Thyroid gland (tissue), 4 donors: ENCODE results near the gene FBXL19. TPM values are rescaled to one million over a fixed set of nuclear protein-coding genes. Genes with fewer than 3 reads are reported as not detected.

Experiments
- DNase-seq, 2 donors: peaks; one replicate each; pipeline ENCODE4 v3.0.0-alpha.2; 2019
- H3K27ac ChIP-seq, 3 donors: fragments of 200-600 bp; sonication (generic); 1 replicate in 2 of 3; 2 replicates in 1 of 3; pipeline ENCODE4 v1.5.1; 2016 to 2019; ENCODE audit warnings: mild to moderate bottlenecking in 1 of 3, moderate library complexity in 1 of 3
- H3K27me3 ChIP-seq: fragments of 200-600 bp; sonication (generic); one replicate; pipeline ENCODE4 v1.5.1; 2019
- H3K36me3 ChIP-seq, 2 donors: fragments of 200-600 bp; sonication (generic); one replicate each; pipeline ENCODE4 v1.5.1; 2016 to 2019
- H3K4me1 ChIP-seq, 2 donors: fragments of 200-600 bp; sonication (generic); one replicate each; pipeline ENCODE4 v1.5.1; 2017 to 2019
- H3K4me3 ChIP-seq, 3 donors: fragments of 200-600 bp; sonication (generic); replicated peaks in 1 of 3; 1 replicate in 2 of 3; 2 replicates in 1 of 3; pipeline ENCODE4 v1.5.1; 2016; ENCODE audit warnings: mild to moderate bottlenecking in 1 of 3
- H3K9me3 ChIP-seq: fragments of 200-600 bp; sonication (generic); one replicate; pipeline ENCODE4 v1.5.1; 2017
- CTCF ChIP-seq, 6 experiments: fragments of 200-600 bp in 3 of 6; fragments of 450-650 bp in 3 of 6; sonication (generic) in 3 of 6; IDR thresholded peaks; one replicate each; pipeline ENCODE4 v1.5.1; 2016 to 2019; ENCODE audit warnings: antibody characterized with exemption in 6 of 6, mild to moderate bottlenecking in 2 of 6, inconsistent platforms in 1 of 6, moderate library complexity in 1 of 6
- POLR2A ChIP-seq, 2 donors: fragments of 450-650 bp; IDR thresholded peaks; one replicate each; pipeline ENCODE4 v1.6.1; 2017; ENCODE audit warnings: antibody characterized with exemption in 2 of 2, mild to moderate bottlenecking in 2 of 2, moderate library complexity in 1 of 2
- WGBS, 2 donors: methylation state at CpG; one replicate each; pipeline ENCODE4 v1.1.5; 2017; 5-methylcytosine and 5-hydroxymethylcytosine counted together
- intact Hi-C: fragments of 100-400 bp; cut with DNase I; formaldehyde crosslinking; loops from one replicate; pipeline ENCODE4 v1.15.1; 2023
- total RNA-seq, 4 donors: library from RNA; depleted of rRNA; stranded (reverse); fragments of >200 nt; gene quantifications; one replicate each; pipeline ENCODE4 v1.2.3, GENCODE V29; 2016

Gene FBXL19
- total RNA-seq, 4 donors from 2014 or later, result 11.7 to 24.0 (median 14.4) TPM

GRCh38 chr16:30989469-30990047, 66.2 kb downstream of the FBXL19 start:
- intact Hi-C loops, result loop anchor here (5.0 to 10.0 kb wide), 3 partner anchors 155 to 875 kb away; no protein-coding TSS in a partner anchor
- peaks cover 8 to 12% of the 10 kb centered on the region in 2 donors for H3K4me1 ChIP-seq

GRCh38 chr16:30990105-30990504, 66.7 kb downstream of the FBXL19 start:
- DNase-seq, result no peak
- Histone ChIP-seq H3K27ac (no peak overlapping the region), H3K4me1 (peaks cover 7 to 12% of the 10 kb centered on the region in 2 donors), H3K9me3 (no peaks in the 10 kb centered on the region), H3K27me3 (no peaks in the 10 kb centered on the region), H3K36me3 (no peaks in the 10 kb centered on the region), H3K4me3 (no peak overlapping the region)
- intact Hi-C loops, result no loop called here
- TF ChIP-seq POLR2A (IDR thresholded peaks at IDR 0.05), result no peak
- TF ChIP-seq CTCF (IDR thresholded peaks at IDR 0.05), result no peak
- 70 to 75% methylated on average over 2 to 9 of the region's 12 CpGs for WGBS, 2 donors

More at GRCh38 chr16:30989469-30990047, 66.2 kb downstream of the FBXL19 start:
- H3K36me3 ChIP-seq, result no peaks in the 10 kb centered on the region
- H3K27me3 ChIP-seq, result no peaks in the 10 kb centered on the region
- no peak overlapping the region for H3K4me3 ChIP-seq
- no peaks in the 10 kb centered on the region for H3K9me3 ChIP-seq
- 86 to 87% methylated on average over 21 to 23 of the region's 23 CpGs for WGBS, 2 donors
- no peak for DNase-seq
- no peak for TF ChIP-seq POLR2A (IDR thresholded peaks at IDR 0.05)
- TF ChIP-seq CTCF (IDR thresholded peaks at IDR 0.05), result no peak
- no peak overlapping the region for H3K27ac ChIP-seq

- TF ChIP-seq CTCF (IDR thresholded peaks at IDR 0.05) (no peak), POLR2A (IDR thresholded peaks at IDR 0.05) (no peak)
- no peaks in the 10 kb centered on the region for H3K9me3 ChIP-seq
- no peak for DNase-seq
- H3K27me3 ChIP-seq, result no peaks in the 10 kb centered on the region
- intact Hi-C loops, result no loop called here
- no peaks in the 10 kb centered on the region for H3K36me3 ChIP-seq
- H3K27ac ChIP-seq, result no peak overlapping the region
- WGBS, 2 donors, result 72 to 74% methylated on average over 5 to 7 of the region's 8 CpGs
- H3K4me3 ChIP-seq, result no peak overlapping the region
- H3K4me1 ChIP-seq, result peaks cover 0 to 2% of the 10 kb centered on the region in 2 donors
Observed at GRCh38 chr16:30991052-30991451, 67.7 kb downstream of the FBXL19 start.

- no peaks in the 10 kb centered on the region for H3K9me3 ChIP-seq
- peaks cover 4% of the 10 kb centered on the region for H3K27me3 ChIP-seq
- no peaks in the 10 kb centered on the region for H3K36me3 ChIP-seq
- 88 to 94% methylated on average over 9 to 12 of the region's 21 CpGs for WGBS, 2 donors
- no peak for DNase-seq
- no peak overlapping the region for H3K27ac ChIP-seq
- H3K4me1 ChIP-seq, result peaks cover 8 to 10% of the 10 kb centered on the region in 2 donors
- intact Hi-C loops, result no loop called here
- no peak overlapping the region for H3K4me3 ChIP-seq
- no peak for TF ChIP-seq CTCF (IDR thresholded peaks at IDR 0.05)
- no peak for TF ChIP-seq POLR2A (IDR thresholded peaks at IDR 0.05)
Observed at GRCh38 chr16:30992276-30992780, 69.0 kb downstream of the FBXL19 start.
